ENCODE data around the gene CD40LG. TPM values are rescaled to one million over a fixed set of nuclear protein-coding genes. Genes with fewer than 3 reads are reported as not detected.

CD40LG gene
- total RNA-seq, 1 experiment from 2014 or later, result not detected

GRCh38 chrX:136708348-136708747 is 60.4 kb downstream of the CD40LG start:
- TF ChIP-seq EZH2 (IDR thresholded peaks at IDR 0.05; ENCODE audit: low read depth), result no peak
- TF ChIP-seq CTCF (conservative IDR thresholded peaks at IDR 0.05), result peak; percentile 76
- Histone ChIP-seq H3K27ac (no peak overlapping the region), H3K4me2 (no peak overlapping the region), H3K4me3 (no peak overlapping the region), H2AFZ (no peak overlapping the region), H3K9me3 (ENCODE audit: insufficient read depth, low read depth) (no peaks in the 10 kb centered on the region), H3K27me3 (ENCODE audit: insufficient read depth, low read depth) (no peaks in the 10 kb centered on the region), H3K4me1 (replicated peaks; ENCODE audit: insufficient read depth) (no peaks in the 10 kb centered on the region), H4K20me1 (ENCODE audit: insufficient read depth) (no peaks in the 10 kb centered on the region), H3K36me3 (ENCODE audit: low read depth) (no peaks in the 10 kb centered on the region), H3F3A (ENCODE audit: insufficient read depth, low read depth) (no peaks in the 10 kb centered on the region), H3K9me2 (ENCODE audit: insufficient read depth) (no peaks in the 10 kb centered on the region), H3K79me2 (ENCODE audit: low read depth) (no peaks in the 10 kb centered on the region)
- BruUV-seq (replicated peaks), result no TSS peak
- intact Hi-C loops (cut with micrococcal nuclease; ENCODE audit: unreplicated experiment), result no loop called here
- peak in 1 of 2 experiments; percentile 38 for DNase-seq
- ChIA-PET POLR2A (ENCODE audit: unreplicated experiment) (no interaction called here), CTCF (interaction anchor here (0.7 kb wide), 1 partner anchor 162 kb away, joined by 6 read pairs; no protein-coding TSS in a partner anchor)

Other genes starting within 250 kb of the CD40LG start
- not detected in 2 replicates for gene BRS3, start 160.2 kb upstream of the CD40LG start, total RNA-seq (2021)
- gene HTATSF1, start 150.6 kb upstream of the CD40LG start, total RNA-seq (2021), result 64.3 and 72.4 TPM in 2 replicates
- gene VGLL1, start 115.9 kb upstream of the CD40LG start, total RNA-seq (2021), result 112 and 154 TPM in 2 replicates
- gene ARHGEF6, start 132.8 kb downstream of the CD40LG start, total RNA-seq (2021), result 0.08 and 0.09 TPM in 2 replicates
- gene RBMX, start 232.6 kb downstream of the CD40LG start, total RNA-seq (2021), result 275 and 285 TPM in 2 replicates

Measured in PC-9 (cell line).